DMS79 (cell line): ENCODE data around the gene MLXIPL.
"Not testable (repeated sequence)": the region's sequence is repeated elsewhere in the genome, so short reads cannot be mapped to it uniquely, and the experiment has no call there.

Experiments used
- DNase-seq: peaks from one replicate; lab custom pipeline; 2025; lab: John Stamatoyannopoulos, UW

Gene MLXIPL

DNA sequence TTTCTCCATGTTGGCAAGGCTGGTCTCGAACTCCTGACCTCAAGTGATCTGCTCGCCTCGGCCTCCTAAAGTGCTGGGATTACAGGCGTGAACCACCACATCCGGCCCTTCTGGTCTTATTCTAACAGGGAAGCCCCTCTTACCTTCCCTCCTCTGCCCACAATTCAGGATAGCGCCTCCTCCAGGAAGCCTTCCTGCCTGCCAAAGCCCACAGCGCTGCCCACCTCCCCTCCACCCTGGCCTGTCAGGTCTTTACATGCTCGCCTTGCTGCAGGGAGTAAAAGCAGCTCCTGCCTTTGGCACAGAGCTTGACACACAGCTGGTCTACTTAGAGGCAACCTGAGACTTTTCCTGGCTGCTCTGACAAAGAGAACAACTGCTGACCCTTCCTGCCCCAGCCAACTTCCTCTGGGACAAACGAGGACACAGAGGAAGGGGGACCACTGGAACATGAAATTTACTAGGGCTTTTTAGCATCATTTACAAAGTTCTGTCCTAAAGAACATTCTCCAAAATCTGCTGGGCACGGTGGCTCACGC, 13.2 kb downstream of the MLXIPL start:
- no peak for DNase-seq

DNA sequence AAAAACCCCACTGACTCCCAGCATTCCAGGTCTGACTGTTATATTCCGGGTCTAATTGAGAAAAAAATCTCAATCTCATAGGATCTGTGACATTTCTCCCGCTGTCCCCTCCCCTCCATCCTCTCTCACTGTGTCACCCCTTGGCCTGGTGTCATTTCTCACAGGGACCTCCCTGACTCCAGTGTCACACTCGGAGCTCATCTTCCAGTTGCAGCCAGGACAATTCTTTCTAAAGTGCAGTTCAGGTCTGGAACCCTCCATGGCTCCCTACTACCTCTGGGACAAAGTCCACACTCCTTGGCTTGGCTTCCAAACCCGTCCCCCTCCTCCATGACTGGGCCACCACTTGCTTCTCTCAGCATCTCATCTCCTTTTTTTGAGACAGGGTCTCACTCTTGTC, 14.2 kb downstream of the MLXIPL start:
- DNase-seq: no peak

DNA sequence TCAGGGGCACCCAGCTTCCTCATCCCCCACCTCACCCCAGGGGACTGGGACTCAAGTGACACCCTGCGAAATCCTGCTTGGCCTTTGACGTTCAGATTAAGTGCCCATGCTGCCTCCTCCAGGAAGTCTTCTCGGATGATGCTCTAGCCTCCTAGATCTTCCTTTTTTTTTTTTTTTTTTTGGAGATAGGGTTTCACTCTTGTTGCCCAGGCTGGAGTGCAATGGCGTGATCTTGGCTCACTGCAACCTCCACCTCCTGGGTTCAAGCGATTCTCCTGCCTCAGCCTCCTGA, 16.7 kb downstream of the MLXIPL start:
- not testable (repeated sequence) for DNase-seq

DNA sequence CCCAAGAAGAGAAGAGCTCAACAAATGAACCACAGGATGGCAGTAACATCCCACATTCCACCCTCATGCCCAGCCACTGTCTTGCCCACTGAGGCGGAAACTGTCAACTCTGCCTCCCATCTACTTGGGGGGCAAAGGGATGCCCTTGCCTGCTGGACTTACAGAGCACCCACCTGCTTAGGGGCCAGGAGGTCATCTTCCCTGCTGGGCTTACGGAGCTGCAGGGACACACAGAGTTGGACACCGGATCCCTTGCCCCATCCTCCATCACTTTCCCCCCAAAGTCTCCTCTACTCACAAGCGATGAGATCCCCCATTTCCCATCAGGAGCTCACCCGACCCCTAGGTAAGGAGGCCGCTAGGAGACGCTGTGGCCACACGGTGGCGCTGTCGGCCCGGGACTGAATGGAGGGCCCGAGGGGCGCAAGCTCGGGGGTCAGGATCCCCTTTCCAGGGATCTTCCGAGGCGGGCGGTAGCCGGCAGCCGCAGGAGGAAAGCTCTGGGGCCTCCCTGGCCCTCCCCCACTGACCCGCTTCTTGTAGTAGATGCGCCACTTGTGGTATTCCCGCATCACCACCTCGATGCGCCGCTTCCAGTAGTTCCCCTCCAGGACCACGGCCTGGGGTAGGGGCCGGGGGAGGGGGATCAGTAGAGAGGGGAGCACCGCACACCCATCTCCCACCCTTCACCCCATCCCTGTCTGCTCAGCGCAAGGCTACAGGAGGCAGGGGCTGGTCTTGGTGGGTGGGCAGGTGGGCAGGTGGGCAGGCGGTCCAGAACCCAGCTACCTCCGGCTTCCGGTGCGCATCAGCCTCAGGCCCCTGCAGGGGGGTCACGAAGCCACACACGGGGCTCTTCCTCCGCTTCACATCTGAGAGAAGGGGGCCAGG, 17.3 kb downstream of the MLXIPL start:
- DNase-seq: no peak

DNA sequence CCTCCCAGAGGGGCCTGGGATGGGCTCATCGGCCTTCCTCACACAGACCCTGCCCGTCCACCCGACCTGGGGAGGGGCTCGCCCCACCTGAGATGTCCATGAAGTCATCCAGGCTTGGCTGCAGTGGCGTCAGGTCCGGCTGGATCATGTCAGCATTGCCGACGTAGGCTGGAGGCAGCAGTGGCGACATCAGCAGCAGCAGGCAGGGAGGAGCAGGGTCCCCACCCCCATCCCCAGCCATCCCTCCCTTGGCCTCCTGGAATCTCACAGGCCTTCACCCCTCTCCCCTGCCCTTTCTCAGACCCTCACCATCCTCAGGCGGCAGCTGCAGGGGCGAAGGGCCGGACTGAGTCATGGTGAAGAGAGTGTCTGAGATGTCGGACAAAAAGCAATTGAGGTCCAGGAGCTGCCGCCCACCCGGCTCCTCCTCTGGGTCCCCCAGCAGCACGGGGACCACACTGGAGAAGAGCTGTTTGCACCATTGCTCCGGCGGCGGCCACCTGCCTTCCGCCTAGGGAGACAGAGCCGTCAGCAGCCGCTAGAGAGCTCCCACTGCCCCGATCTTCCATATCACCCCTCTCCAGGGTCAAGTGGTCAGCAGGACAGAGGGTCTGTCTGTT, 18.6 kb downstream of the MLXIPL start:
- DNase-seq: no peak

DNA sequence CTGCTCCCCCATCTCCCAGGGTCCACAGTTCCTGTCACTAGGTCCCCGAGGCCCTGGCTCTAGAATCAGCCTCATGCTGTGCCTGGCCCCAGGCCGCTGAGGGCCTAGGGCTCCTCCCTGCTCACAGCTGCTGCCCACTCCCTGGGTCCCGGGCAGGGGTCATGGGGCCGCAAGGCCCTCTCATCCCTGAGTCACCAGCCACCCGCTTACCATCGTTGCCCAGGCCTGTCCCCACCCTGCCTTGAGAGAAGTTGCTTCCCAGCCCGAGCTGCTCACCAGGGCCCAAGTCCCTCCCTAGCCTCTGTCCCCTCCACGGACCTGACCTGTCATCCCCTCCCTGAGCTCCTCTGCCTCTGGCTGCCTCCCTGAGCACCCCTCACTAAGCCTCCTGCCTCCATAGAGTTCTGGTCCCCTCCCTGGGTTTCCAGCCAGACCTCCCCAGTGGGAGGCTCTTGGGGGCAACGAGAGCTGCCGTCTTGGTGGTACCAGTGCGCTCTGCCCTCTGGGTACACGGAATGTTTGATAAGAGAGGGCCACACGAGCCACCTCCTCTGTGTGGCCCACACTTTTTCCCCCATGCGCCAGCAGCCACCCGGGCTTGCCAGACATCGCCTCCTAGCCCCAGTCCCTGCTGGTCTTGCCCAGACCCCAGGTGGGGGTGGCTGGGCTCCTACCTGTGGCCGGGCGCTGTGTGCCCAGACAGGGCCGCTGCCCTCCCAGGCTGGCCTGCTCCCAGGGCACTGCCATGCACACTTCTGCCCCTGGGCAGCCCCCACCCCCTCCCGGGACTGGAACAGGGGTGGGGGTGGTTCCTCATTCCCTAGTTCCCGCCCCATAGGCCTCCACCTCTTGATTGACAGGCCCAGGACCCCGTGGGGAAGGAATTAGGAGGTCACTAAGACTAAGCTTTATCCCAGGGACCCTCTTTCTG, 21.3 kb downstream of the MLXIPL start:
- DNase-seq: no peak

DNA sequence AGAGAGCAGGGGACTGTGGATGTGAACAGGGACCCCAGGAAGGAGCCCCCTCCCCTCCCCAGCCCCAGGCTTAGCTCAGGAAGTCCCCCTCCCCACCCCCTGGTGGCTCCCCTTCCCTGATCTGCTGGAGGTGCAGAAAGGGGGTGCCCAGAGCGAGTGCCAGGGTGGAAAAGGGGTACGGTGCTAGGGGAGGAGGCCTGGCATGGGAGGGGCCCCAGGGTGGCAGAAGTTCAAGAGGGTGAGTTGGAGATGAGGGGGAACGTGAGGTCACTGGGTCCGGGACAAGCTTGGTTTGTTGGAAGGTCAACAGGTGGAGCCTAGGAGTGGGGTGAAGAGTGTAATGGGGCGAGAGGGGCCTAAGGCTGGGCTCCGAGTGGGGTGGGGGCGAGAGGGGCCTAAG, 24.4 kb downstream of the MLXIPL start:
- no peak for DNase-seq

DNA sequence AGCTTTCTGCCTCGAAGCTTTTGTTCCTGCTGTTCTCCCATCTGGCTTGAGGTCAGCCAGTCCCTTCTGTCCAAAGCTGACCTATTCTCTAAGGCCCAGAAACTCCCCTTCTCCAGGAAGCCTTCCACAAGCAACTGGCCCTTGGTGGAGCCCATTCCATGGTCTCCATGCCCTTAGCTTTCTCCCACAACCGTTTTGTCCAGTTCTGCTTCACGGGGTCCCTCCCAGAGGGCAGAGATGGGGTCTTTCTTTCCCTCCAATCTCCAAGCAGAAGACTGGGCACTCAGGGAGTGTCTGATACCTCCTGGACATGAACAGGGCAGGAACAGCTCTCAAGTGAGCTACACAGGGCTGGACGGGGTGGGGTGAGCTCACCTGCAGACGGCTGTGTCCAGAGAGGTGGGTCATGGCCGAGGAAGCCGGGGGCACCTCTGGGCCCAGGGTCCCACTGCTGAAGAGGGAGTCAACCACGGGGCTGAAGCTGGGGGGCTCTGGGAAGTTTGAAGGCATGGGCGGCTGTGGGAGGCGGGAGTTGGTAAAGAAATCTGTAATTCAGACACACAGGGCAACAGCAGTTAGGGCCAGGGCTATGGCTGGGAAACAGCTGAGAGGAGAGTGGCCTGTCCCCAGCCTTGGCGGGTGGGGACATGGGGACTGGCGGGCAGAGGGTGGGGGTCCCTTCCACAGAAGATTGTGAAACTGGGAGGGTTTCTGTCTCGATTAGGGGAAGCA, 25.0 kb downstream of the MLXIPL start:
- DNase-seq: no peak

DNA sequence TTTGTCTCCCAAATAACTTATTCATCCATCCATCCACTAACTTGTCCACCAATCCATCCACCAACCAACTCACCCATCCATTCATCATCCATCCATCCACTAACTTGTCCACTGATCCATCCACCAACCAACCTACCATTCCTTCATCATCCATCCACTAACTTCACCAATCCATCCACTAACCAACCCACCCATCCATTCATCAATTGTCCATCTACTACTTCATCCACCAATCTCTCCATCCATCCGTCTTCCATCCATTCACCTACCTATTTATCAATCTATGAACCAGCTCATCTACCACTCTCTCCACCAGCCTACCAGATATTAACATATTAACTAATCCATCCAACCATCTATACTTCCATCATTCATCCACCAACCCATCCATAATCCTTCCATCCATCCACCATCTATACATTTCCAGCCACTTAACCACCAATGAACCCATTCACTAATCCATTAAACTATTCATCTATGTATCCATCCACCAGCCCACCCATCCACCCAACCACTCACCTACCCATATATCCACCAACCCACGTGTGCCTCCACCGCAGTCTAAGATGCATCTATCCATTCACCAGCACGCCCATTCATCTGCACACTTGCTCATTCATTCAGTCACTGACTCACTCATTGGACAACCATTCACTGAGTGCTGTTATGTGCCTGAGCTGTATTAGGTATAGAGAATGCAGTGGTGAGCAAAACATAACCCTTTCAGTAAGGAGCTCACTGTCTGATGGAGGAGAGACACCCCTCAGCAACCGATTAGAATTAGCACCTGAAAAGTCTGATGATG, 26.1 kb downstream of the MLXIPL start:
- DNase-seq: no peak

DNA sequence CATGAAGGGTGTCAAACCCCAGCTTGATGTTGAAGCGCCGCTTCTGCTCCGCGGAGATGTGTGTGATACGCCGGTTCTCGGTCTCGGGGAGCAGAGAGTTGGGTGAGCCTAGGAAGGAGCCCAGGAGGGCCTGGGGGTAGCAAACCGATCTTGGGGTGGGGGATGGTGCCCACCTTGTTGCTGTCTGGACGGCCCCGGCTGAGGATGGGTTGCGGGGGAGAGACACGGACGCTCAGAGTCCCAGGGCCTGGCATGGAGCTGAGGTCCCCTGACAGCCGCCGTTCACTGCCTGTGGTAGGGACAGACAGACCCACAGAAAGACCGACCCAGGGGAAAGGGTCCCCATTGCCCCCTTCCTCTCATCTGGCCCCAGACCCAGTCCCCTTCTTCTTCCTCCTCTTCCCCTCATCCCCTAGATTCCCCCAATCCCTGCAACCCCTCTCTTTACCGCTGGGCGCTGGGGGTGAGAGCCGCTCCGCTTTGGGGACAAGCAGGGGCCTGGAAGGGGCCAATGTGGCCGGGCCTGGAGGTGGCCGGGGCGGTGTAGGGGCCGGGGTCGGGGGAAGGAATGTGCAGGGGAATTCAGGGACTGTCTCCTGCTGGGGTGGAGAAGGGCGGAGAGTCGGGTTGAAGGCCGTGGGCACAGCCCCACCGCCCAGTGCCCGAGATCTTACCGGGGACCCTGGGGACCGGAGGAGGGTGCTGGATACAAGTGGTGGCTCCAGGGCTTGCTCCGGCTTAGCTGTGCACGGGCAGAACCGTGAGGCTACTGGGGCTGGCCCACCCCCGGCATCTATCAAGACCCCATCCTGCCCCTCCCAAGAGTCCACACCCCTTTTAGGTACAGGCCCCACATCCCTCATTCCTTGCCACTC, 27.9 kb downstream of the MLXIPL start:
- no peak for DNase-seq

DNA sequence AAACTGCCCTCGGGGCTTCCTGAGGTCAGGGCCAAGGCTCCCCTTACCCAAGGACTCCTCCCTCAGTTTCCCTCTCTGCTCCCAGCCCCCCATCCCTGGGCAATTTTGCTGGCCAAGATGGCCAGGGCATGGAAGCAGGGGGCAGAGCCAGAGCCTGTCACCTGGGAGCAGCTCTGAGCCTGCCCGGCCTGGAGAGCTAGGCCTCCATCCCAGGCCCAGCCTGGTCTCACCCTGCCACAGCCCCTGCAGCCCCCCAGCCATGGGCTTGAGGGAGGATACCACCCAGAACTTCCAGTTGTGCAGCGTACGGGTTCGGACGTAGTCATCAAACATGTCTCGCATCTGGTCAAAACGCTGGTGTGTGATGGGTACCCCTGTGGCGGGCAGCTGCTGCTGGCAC, 29.0 kb downstream of the MLXIPL start:
- no peak for DNase-seq

DNA sequence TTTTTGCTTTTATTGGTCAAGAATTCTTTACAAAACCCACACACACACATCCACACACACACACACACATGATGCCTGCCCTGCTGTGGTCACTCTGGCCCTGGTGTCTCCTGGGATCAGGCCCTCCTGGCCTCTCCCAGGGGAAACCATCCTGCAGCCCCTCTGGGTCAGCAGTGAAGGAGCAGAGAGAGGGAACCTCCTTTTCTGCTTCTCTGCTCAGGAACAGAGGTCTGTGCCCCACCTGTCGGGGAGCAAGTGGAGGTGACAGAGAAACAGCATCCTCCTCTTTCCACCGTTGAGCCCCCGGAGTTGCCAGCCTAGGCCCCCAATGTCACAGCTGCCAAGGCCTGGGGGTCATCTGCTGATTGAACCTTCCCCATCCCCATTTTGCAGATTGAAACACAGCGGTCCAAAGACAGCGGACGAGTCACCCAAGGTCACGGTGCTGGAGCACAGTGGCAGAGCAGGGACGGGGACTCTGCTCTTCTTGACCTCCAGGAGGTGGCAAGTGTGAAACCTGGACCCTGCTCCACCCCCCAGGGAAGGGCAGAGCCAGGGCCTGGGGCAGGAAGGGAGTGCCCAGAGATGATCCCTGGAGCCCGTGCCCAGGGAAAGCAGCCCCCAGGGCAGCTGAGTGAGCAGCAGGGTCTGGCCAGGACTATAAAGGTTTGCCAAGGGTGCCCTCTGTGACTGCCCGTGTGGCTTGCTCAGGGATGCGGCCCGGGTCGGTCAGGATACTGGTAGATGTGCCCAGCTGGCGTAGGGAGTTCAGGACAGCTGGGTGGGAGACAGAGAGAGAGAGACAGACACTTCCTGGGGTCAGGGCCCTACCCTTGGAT, 30.9 kb downstream of the MLXIPL start:
- no peak for DNase-seq

DNA sequence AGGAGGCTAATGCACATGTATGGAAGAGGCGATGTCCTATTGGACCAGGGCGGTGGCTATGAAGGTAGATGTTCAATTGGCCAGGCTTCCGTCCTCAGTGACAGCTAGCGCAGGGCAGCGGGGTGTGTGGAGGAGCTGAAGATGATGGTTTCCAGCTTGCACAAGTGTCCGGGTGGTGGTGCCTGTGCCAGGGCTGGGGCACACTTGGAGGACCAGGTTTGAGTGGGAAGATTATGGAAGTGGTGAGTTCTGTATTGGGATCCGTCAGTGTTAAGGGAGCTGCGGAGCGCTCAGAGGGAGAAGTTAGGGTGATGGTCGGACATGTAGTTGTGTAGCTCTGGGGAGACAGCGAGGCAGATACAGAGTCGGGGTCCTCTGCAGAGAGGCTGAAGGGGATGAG, 37.4 kb downstream of the MLXIPL start:
- no peak for DNase-seq

DNA sequence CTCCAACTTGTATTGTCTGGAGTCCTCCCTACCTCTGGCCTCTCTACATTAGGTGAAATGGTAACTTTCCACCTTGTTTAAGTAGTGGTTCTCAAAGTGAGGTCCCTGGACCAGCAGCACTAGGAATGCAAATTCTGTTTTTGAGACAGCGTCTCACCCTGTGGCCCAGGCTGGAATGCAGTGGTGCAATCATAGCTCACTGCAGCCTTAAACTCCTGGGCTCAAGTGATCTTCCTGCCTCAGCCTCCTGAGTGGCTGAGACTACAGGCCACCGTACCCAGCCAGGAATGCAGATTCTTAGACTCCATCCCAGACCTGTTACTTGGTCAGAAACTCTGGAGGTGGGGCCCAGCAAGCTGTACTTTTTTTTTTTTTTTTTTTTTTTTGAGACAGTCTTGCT, 39.1 kb downstream of the MLXIPL start:
- DNase-seq: no peak

DNA sequence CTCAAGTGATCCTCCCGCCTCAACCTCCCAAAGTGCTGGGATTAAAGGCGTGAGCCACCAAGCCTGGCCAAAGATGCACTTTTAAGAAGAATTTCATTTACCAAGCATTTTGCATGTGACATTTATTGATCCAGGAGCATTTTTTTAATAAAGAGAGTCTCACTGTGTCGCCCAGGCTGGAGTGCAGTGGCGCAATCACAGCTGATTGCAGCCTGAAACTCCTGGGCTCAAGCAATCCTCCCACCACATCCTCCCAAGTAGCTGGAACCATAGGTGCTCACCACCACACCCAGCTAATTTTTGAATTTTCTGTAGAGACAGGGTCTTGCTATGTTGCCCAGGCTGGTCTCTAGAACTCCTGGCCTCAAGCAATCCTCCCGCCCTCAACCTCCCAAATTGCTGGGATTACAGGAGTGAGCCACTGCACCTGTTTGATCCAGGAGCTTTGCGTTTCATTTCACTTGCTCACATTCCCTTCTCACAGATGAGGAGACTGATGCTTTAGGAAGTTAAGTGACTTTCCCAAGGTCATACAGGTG, 41.6 kb downstream of the MLXIPL start:
- no peak for DNase-seq

DNA sequence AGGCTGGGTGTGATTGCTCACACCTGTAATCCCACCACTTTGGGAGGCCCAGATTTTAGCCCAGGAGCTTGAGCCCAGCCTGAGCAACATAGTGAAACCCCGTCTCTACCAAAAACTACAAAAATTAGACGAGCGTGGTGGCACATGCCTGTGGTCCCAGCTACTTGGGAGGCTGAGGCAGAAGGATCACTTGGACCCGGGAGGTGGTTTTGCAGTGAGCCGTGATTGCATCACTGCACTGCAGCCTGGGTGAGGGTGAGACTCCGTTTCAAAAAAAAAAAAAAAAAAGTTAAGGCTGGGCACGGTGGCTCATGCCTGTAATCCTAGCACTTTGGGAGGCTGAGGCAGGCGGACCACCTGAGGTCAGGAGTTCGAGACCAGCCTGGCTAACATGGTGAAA, 43.3 kb downstream of the MLXIPL start:
- DNase-seq: not testable (repeated sequence)

DNA sequence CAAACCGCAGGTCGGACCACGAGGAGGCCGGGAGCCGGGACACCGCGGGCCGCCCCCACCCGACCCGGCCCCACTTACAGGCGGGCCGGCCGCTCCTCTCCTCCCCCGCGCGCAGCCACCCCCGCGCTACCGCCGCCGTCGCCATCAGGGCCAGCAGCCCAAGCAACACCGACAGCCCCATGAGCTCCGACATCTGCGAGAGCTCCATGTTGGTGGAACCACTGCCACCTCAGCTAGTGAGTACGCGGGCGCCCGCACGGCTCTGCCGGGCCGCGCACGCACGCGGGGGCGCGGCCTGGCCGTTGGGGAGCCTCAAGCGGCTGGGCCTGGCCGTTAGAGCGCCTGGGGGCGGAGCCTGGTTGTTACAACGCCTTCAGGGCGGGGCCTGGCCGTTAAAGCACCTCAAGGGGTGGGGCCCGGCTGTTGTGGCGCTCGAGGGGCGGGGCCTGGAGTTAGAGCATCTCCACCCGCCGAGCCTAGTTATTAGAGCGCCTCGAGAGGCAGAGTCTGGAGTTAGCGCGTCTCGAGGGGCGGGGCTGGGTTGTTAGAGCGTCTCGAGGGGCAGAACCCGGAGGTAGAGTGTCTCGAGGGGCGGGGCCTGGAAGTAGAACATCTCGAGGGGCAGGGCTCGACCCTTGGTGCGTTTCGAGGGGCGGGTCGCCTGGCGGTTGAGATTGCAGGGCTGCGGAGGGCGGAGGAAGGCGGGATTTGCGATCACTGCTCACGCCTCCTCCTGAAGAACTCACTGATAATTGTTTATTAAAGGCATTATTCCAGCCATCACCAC, 45.8 kb downstream of the MLXIPL start, which contains the start of gene TBL2:
Gene TBL2 (minus strand): TSS at position 238 of the 787 bp plus-strand sequence. CDS start 30 bp downstream, at position 208.
- DNase-seq: peak; percentile 98
